ENCODE results near the gene LRRN2. TPM values are rescaled to one million over a fixed set of nuclear protein-coding genes. Genes with fewer than 3 reads are reported as not detected.

LRRN2 gene
- total RNA-seq, 1 donor = not detected

DNA sequence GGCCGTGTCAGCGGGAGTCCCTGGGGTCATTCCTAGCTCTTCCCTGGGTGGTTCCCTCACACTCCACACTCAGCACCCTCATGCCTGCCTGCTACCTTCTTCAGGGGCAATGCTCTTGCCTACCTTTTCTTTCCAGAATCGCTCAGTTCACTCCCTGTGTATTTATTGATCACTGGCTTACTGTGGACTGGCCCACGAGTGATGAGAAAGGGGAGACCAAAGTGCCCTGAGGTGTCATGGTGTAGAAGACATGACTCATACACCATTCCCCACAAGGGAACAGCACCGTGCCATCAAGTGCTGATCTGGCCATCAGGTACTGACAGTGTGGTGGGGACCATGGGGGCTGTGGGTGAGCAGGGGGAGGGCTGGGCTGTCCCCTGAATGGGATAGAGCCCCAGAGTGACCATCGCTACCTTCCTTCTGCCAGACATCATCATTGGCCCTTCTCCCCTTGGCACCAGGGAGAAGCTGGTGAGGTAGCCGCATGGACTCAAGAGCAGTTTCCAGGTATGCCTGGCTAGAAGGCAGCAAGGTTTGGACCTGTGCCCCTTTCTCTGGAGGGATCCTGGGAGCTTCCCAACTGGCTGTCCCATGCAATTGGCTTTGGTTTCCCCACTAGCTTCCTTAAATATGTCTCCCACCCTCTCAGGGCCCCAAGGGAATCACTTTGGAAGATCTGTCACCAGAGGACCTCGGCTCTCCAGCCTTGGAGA is 17.2 kb upstream of the LRRN2 start:
- no peak for DNase-seq (ENCODE audit: low read depth)
- TF ChIP-seq, protein P1, sequence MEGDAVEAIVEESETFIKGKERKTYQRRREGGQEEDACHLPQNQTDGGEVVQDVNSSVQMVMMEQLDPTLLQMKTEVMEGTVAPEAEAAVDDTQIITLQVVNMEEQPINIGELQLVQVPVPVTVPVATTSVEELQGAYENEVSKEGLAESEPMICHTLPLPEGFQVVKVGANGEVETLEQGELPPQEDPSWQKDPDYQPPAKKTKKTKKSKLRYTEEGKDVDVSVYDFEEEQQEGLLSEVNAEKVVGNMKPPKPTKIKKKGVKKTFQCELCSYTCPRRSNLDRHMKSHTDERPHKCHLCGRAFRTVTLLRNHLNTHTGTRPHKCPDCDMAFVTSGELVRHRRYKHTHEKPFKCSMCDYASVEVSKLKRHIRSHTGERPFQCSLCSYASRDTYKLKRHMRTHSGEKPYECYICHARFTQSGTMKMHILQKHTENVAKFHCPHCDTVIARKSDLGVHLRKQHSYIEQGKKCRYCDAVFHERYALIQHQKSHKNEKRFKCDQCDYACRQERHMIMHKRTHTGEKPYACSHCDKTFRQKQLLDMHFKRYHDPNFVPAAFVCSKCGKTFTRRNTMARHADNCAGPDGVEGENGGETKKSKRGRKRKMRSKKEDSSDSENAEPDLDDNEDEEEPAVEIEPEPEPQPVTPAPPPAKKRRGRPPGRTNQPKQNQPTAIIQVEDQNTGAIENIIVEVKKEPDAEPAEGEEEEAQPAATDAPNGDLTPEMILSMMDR (IDR thresholded peaks at IDR 0.05; ENCODE audit: insufficient read depth, low read length) = no peak

DNA sequence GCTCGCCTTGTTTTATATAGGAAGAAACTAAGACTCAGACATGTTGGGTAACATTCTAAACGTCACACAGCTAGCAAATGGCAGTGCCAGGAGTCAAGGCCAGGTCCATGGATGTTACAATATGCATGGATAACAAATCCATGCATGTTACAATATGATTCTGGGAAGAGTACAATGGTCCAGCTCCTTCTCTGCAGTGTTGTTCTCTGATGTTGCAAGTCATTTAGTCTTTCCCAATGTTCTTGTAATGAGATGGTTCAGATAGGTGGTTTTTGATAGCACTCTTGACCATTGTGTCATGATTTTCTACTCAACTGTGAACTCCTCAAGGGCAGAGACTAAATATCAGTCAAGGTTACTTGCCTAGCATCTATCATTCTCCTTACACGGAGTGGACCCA is 15.7 kb upstream of the LRRN2 start:
- DNase-seq (ENCODE audit: low read depth) = no peak
- TF ChIP-seq, protein P1 (IDR thresholded peaks at IDR 0.05; ENCODE audit: insufficient read depth, low read length) = no peak
- H3K4me3 ChIP-seq (ENCODE audit: low read depth, low read length) = no peak overlapping the region

More for the DNA sequence above, 17.2 kb upstream of the LRRN2 start:
- H3K4me3 ChIP-seq (ENCODE audit: low read depth, low read length) = no peak overlapping the region

DNA sequence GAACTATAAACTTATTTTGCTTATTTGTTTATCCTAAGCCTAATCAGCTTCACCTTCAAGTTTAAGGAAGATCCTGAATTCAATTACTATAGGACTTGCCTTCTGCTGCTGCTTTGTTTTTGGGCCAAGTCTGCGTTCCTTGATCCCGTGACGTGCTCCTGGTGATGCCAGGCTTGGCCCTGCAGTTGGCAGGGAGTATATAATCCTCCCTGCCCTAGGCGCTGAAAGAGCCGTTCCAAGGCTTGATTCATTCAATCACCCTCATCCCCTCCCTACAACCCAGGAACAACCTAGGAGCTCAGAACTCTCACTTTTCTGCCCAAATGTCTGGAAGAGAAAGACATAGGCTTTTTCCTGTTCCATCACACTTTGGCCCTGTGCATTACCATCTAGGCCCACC is 12.4 kb upstream of the LRRN2 start:
- TF ChIP-seq, protein P1 (IDR thresholded peaks at IDR 0.05; ENCODE audit: insufficient read depth, low read length) = no peak
- DNase-seq (ENCODE audit: low read depth) = no peak
- H3K4me3 ChIP-seq (ENCODE audit: low read depth, low read length) = no peak overlapping the region

DNA sequence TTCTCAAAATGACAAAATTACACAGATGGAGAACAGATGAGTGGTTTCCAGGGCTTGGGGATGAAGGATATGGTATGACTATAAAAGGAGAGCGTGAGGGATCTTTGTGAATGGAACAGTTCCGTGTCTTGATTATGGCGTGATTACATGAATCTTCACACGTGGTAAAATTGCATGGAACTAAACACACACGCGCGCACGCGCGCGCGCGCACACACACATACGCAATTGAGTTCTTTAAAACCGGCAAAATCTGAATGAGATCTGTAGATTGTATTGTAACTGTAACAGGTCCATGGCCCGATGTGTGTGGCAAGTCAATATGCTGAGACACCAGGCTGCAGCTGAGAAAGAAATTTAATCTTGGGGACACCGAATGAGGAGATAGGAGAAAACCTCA is 11.1 kb upstream of the LRRN2 start:
- H3K4me3 ChIP-seq (ENCODE audit: low read depth, low read length) = no peak overlapping the region
- TF ChIP-seq, protein P1 (IDR thresholded peaks at IDR 0.05; ENCODE audit: insufficient read depth, low read length) = no peak
- DNase-seq (ENCODE audit: low read depth) = no peak

DNA sequence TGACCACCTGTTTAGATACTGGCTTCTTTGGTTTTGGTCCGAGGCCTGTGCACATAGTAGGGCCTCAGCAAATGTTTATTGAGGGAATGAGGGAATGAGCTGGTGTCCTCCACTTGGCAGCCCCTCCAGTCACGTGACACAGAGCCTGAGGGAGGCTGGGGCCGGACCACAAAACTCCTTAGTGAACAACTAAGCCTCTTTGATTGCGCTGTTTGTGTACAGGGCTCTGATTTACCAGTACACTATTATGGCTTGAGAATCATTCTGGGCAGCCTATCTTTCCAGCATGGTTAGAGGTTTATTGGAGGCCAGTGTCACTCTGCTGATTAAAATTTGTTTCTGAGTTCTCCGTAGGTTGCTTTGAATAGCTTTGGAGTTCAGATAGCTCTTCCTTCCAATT is 10.2 kb upstream of the LRRN2 start:
- H3K4me3 ChIP-seq (ENCODE audit: low read depth, low read length) = no peak overlapping the region
- TF ChIP-seq, protein P1 (IDR thresholded peaks at IDR 0.05; ENCODE audit: insufficient read depth, low read length) = no peak
- DNase-seq (ENCODE audit: low read depth) = no peak

DNA sequence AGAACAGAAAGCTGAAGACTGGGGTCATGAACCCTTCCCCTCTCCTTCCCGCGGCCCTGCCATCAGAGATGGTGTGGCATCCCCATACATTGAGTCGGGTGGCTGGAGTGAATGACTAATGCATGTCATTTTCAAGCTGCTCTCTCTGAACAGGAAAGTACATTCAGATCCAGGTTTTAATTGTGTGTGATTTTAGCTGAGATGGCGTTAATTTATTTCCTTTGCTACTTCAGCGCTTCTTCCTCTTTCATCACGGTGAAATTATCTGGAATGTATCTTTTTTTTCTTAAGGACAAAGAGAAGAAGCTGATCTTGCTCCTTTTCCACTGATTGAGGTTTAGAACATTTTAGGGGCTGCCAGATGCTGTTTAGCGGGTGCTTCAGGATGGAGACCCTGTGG is 8.6 kb upstream of the LRRN2 start:
- no peak overlapping the region for H3K4me3 ChIP-seq (ENCODE audit: low read depth, low read length)
- no peak for DNase-seq (ENCODE audit: low read depth)
- TF ChIP-seq, protein P1 (IDR thresholded peaks at IDR 0.05; ENCODE audit: insufficient read depth, low read length) = no peak
